ENCODE measurements around the gene NUDT8. TPM values are rescaled to one million over a fixed set of nuclear protein-coding genes. Genes with fewer than 3 reads are reported as not detected.

NUDT8 gene
- polyA plus RNA-seq, 2 of the 4 experiments (the other 2 are of a cell fraction): 1.8 to 5.6 TPM

DNA sequence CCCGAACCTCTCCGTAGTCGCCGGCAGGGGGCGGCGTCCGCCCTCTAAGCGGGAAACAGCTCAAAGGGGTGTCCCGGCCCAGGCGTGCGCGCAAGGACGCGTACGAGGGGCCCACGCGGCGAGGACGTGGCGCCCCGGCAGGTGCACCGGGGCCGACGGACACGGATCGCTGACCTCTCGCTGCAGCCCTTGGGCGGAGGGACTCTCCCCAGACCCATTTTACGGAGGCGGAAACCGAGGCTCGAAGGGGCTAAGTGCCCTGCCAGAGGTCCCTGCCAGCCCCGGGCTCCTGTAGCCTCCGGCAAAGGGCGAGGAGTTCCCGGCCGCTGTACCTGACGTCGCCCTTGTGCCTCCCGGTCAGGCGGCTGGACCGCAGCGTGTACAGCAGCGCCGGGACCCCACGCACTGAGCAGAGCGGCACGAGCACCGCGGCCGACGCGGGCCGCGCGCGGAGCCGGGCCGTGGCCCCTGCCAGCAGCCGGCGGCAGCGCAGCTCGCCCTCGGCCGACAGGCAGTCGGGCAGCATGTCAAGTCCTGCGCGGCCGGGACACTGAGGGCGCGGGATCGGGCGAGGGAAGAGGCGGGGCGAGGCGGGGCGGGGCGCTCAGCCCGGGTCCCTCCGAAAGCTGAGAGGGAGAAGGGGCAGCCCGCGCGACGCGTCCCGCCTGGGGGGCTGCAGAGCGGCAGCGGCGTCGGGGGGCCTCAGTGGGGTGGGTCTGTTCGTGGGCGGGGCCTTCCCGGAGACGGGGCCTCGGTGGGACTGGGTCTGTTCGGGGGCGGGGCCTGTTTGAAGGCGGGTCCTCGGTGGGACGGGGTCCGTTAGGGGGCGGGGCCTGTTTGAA, at the start of gene NUDT8 (continued):
- TF ChIP-seq EHMT2 (IDR thresholded peaks at IDR 0.05; ENCODE audit: low read depth) (no peak), RNF2 (IDR thresholded peaks at IDR 0.05; ENCODE audit: borderline replicate concordance, low read depth) (peak; percentile 85; the same call in 1 of the 2 replicates), CBX2 (IDR thresholded peaks at IDR 0.05; ENCODE audit: borderline replicate concordance, low read depth) (no peak), HEYL (CRISPR knock-in tag; IDR thresholded peaks at IDR 0.05) (no peak), CEBPB (IDR thresholded peaks at IDR 0.05) (no peak)
- TF ChIP-seq, protein P1, sequence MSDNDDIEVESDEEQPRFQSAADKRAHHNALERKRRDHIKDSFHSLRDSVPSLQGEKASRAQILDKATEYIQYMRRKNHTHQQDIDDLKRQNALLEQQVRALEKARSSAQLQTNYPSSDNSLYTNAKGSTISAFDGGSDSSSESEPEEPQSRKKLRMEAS (IDR thresholded peaks at IDR 0.05): peak; percentile 97

DNA sequence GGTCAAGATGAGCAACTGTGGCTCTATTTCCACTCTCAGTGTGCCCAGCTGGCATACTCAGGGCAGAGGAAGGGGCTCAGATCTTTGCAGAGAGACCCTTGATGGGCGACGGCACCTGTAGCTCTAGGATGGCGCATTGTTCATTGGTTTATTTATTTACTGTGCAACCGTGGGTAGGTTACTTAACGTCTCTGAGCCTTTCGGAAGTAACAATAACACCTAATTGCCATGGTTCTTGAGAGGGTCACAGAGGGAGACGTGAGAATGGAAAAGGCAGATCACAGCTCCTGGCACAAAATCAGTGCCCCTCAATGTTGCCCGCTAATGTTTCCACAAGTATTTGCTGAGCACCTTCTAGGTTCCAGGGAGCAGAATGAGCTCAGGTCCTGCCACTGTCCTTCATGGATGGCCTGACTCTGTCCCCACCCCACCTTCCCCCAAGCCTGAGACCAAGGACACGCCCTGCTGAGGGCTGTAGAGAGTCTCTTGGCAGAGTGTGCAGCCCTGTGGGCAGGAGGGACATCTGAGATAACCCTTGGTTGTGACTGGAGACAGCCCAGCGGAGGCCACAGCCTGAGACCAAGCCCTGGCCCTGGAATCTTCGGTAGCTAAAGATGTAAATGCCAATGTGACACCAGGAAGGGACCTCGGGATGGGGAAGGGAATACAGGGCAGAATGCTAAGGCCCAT, 45.5 kb upstream of the NUDT8 start:
- no peak for DNase-seq (ENCODE audit: low read depth in 1 of 2, low spot score in 1 of 2)
- no peaks in the 10 kb centered on the region for H3K4me1 ChIP-seq
- H3K4me2 ChIP-seq: no peak overlapping the region
- FAIRE-seq: no peak
- no peak for ATAC-seq
- CTCF ChIA-PET: interaction anchor here (0.8 to 5.9 kb wide), 8 partner anchors 10 to 61 kb away, joined by 3 to 41 read pairs (median 4); no protein-coding TSS in a partner anchor
- TF ChIP-seq ZNF302 (CRISPR knock-in tag; IDR thresholded peaks at IDR 0.05): no peak
- no peak overlapping the region for H3K4me3 ChIP-seq
- H3K9me3 ChIP-seq: peaks cover 10% of the 10 kb centered on the region
- WGBS (ENCODE audit: missing lambda C conversion rate): 58% methylated on average over 12 of the region's 12 CpGs
- POLR2A ChIA-PET: no interaction called here
- no peak overlapping the region for H3K27ac ChIP-seq

DNA sequence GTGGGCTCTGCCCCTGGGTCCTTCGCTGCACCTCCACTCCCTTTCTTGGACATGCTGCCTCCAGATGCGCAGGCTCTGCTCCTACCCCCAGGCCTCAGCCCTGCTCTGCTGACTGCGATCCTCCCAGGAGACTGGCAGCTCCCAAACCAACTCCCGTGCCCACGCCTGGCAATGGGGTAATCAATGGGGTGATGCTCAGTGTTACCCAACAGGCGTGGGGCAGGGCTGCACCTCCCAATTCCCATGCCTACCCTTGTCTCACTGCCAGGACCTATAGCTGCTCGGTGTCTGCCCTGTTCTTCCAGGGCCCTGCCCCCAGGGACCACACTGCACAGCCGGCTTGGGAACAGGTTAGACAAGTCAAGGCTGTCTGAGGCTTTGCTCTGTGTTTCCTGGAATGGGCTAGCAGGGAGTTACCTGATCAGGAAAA, 44.7 kb upstream of the NUDT8 start, which contains the start of gene ALDH3B2:
TSS of gene ALDH3B2 (minus strand) at position 182 of the 430 bp plus-strand sequence. CDS start 7,688 bp downstream, outside the sequence.
- DNase-seq (ENCODE audit: low read depth in 1 of 2, low spot score in 1 of 2) (no peak), FAIRE-seq (no peak), ATAC-seq (no peak)
- Histone ChIP-seq H3K9me3 (peaks cover 10% of the 10 kb centered on the region), H3K4me3 (no peak within 1 kb of the TSS), H3K4me1 (no peaks in the 10 kb centered on the region), H3K4me2 (no peak within 1 kb of the TSS), H3K27ac (no peak within 1 kb of the TSS)
- WGBS (ENCODE audit: missing lambda C conversion rate): 47% methylated on average over 2 of the region's 8 CpGs
- POLR2A ChIA-PET: no interaction called here
- CTCF ChIA-PET: interaction anchor here (0.6 to 5.9 kb wide), 10 partner anchors 9 to 66 kb away, joined by 3 to 41 read pairs (median 4); no protein-coding TSS in a partner anchor
- TF ChIP-seq, protein P2, sequence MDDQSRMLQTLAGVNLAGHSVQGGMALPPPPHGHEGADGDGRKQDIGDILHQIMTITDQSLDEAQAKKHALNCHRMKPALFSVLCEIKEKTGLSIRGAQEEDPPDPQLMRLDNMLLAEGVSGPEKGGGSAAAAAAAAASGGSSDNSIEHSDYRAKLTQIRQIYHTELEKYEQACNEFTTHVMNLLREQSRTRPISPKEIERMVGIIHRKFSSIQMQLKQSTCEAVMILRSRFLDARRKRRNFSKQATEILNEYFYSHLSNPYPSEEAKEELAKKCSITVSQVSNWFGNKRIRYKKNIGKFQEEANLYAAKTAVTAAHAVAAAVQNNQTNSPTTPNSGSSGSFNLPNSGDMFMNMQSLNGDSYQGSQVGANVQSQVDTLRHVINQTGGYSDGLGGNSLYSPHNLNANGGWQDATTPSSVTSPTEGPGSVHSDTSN (IDR thresholded peaks at IDR 0.05): no peak
- TF ChIP-seq FOSB (CRISPR knock-in tag; IDR thresholded peaks at IDR 0.05) (no peak), SREBF2 (IDR thresholded peaks at IDR 0.05) (no peak), RFX5 (IDR thresholded peaks at IDR 0.05) (no peak), BHLHE40 (IDR thresholded peaks at IDR 0.05; ENCODE audit: low read depth, low read length) (no peak), RNF2 (IDR thresholded peaks at IDR 0.05; ENCODE audit: borderline replicate concordance, low read depth) (no peak), POLR2AphosphoS2 (conservative IDR thresholded peaks at IDR 0.05; ENCODE audit: low read length) (no peak), CBX2 (IDR thresholded peaks at IDR 0.05; ENCODE audit: borderline replicate concordance, low read depth) (no peak), ZSCAN20 (CRISPR knock-in tag; IDR thresholded peaks at IDR 0.05) (no peak), HOXA7 (CRISPR knock-in tag; IDR thresholded peaks at IDR 0.05) (no peak), FOXS1 (CRISPR knock-in tag; IDR thresholded peaks at IDR 0.05) (no peak), RAD21 (conservative IDR thresholded peaks at IDR 0.05 in 1 of 2, IDR thresholded peaks at IDR 0.05 in 1 of 2) (no peak), HOXB5 (CRISPR knock-in tag; IDR thresholded peaks at IDR 0.05) (no peak), HOXB13 (CRISPR knock-in tag; IDR thresholded peaks at IDR 0.05; ENCODE audit: low read depth) (no peak), JUN (IDR thresholded peaks at IDR 0.05) (no peak), MAZ (IDR thresholded peaks at IDR 0.05; ENCODE audit: borderline replicate concordance, low read depth, low read length) (no peak)
- TF ChIP-seq, protein P3, sequence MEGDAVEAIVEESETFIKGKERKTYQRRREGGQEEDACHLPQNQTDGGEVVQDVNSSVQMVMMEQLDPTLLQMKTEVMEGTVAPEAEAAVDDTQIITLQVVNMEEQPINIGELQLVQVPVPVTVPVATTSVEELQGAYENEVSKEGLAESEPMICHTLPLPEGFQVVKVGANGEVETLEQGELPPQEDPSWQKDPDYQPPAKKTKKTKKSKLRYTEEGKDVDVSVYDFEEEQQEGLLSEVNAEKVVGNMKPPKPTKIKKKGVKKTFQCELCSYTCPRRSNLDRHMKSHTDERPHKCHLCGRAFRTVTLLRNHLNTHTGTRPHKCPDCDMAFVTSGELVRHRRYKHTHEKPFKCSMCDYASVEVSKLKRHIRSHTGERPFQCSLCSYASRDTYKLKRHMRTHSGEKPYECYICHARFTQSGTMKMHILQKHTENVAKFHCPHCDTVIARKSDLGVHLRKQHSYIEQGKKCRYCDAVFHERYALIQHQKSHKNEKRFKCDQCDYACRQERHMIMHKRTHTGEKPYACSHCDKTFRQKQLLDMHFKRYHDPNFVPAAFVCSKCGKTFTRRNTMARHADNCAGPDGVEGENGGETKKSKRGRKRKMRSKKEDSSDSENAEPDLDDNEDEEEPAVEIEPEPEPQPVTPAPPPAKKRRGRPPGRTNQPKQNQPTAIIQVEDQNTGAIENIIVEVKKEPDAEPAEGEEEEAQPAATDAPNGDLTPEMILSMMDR (IDR thresholded peaks at IDR 0.05): no peak
- TF ChIP-seq, protein P4, sequence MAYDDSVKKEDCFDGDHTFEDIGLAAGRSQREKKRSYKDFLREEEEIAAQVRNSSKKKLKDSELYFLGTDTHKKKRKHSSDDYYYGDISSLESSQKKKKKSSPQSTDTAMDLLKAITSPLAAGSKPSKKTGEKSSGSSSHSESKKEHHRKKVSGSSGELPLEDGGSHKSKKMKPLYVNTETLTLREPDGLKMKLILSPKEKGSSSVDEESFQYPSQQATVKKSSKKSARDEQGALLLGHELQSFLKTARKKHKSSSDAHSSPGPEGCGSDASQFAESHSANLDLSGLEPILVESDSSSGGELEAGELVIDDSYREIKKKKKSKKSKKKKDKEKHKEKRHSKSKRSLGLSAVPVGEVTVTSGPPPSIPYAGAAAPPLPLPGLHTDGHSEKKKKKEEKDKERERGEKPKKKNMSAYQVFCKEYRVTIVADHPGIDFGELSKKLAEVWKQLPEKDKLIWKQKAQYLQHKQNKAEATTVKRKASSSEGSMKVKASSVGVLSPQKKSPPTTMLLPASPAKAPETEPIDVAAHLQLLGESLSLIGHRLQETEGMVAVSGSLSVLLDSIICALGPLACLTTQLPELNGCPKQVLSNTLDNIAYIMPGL (CRISPR knock-in tag; IDR thresholded peaks at IDR 0.05; ENCODE audit: borderline replicate concordance): no peak
- TF ChIP-seq, protein P5, sequence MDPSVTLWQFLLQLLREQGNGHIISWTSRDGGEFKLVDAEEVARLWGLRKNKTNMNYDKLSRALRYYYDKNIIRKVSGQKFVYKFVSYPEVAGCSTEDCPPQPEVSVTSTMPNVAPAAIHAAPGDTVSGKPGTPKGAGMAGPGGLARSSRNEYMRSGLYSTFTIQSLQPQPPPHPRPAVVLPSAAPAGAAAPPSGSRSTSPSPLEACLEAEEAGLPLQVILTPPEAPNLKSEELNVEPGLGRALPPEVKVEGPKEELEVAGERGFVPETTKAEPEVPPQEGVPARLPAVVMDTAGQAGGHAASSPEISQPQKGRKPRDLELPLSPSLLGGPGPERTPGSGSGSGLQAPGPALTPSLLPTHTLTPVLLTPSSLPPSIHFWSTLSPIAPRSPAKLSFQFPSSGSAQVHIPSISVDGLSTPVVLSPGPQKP (IDR thresholded peaks at IDR 0.05; ENCODE audit: low read depth, low read length): no peak

All from A549 (cell line).